MG63 (cell line): ENCODE data around the gene ZGRF1. TPM values are rescaled to one million over a fixed set of nuclear protein-coding genes. Genes with fewer than 3 reads are reported as not detected.
"Not testable (repeated sequence)": the region's sequence is repeated elsewhere in the genome, so short reads cannot be mapped to it uniquely, and the experiment has no call there.

Experiments
- DNase-seq: peaks from one replicate; pipeline ENCODE4 v3.0.0-alpha.2; 2020
- H3K27me3 ChIP-seq: fragments of 250-450 bp; sonication (Bioruptor Pico); 2 replicates; pipeline ENCODE4 v1.5.1; 2020; ENCODE audit warnings: mild to moderate bottlenecking, moderate library complexity
- H3K36me3 ChIP-seq: fragments of 250-450 bp; sonication (Bioruptor Pico); 2 replicates; pipeline ENCODE4 v1.5.1; 2020; ENCODE audit warnings: mild to moderate bottlenecking, moderate library complexity
- H3K4me3 ChIP-seq: fragments of 250-450 bp; sonication (Bioruptor Pico); 2 replicates; pipeline ENCODE4 v1.5.1; 2020; ENCODE audit warnings: mild to moderate bottlenecking, moderate library complexity
- H3K9me3 ChIP-seq: fragments of 250-450 bp; sonication (Bioruptor Pico); 2 replicates; pipeline ENCODE4 v1.5.1; 2020; ENCODE audit warnings: mild to moderate bottlenecking, moderate library complexity
- total RNA-seq: library from RNA; depleted of rRNA; stranded (reverse); fragments of >200 nt; shearing (Covaris generic); gene quantifications from 2 replicates; pipeline ENCODE4 v1.2.3, GENCODE V29; 2014; ENCODE audit warnings: low replicate concordance; rRNA removed

ZGRF1 gene
- total RNA-seq, result 2.5 and 3.3 TPM in 2 replicates

GRCh38 chr4:112636688-112637551 lies at the start of gene ZGRF1, which contains the start of gene LARP7:
ZGRF1 (minus strand) TSS chr4:112636909; CDS start chr4:112633176, 3,733 bp downstream.
LARP7 (plus strand) TSS chr4:112637143; CDS start chr4:112644670, 7,527 bp downstream.
- no peaks in the 10 kb centered on the region for H3K9me3 ChIP-seq
- peak; percentile 95 for DNase-seq
- H3K27me3 ChIP-seq, result no peaks in the 10 kb centered on the region
- no peaks in the 10 kb centered on the region for H3K36me3 ChIP-seq
- peak within 1 kb of the TSS; percentile 83 for H3K4me3 ChIP-seq

GRCh38 chr4:112680996-112681395 lies 44.3 kb upstream of the ZGRF1 start:
- no peaks in the 10 kb centered on the region for H3K36me3 ChIP-seq
- no peaks in the 10 kb centered on the region for H3K27me3 ChIP-seq
- H3K4me3 ChIP-seq, result no peak overlapping the region
- H3K9me3 ChIP-seq, result no peaks in the 10 kb centered on the region
- no peak for DNase-seq

GRCh38 chr4:112677519-112678091 lies 40.9 kb upstream of the ZGRF1 start:
- H3K9me3 ChIP-seq, result no peaks in the 10 kb centered on the region
- H3K27me3 ChIP-seq, result no peaks in the 10 kb centered on the region
- H3K36me3 ChIP-seq, result no peaks in the 10 kb centered on the region
- DNase-seq, result no peak
- no peak overlapping the region for H3K4me3 ChIP-seq

- no peak for DNase-seq
- Histone ChIP-seq H3K9me3 (no peaks in the 10 kb centered on the region), H3K36me3 (no peaks in the 10 kb centered on the region), H3K4me3 (no peak overlapping the region), H3K27me3 (no peaks in the 10 kb centered on the region)
These were observed 37.7 kb upstream of the ZGRF1 start for GRCh38 chr4:112674376-112674775.

GRCh38 chr4:112673686-112674085 lies 37.0 kb upstream of the ZGRF1 start:
- Histone ChIP-seq H3K27me3 (no peaks in the 10 kb centered on the region), H3K4me3 (no peak overlapping the region), H3K36me3 (no peaks in the 10 kb centered on the region), H3K9me3 (no peaks in the 10 kb centered on the region)
- DNase-seq, result no peak

GRCh38 chr4:112673076-112673475 lies 36.4 kb upstream of the ZGRF1 start:
- H3K27me3 ChIP-seq, result no peaks in the 10 kb centered on the region
- no peak for DNase-seq
- no peak overlapping the region for H3K4me3 ChIP-seq
- no peaks in the 10 kb centered on the region for H3K36me3 ChIP-seq
- H3K9me3 ChIP-seq, result no peaks in the 10 kb centered on the region

- DNase-seq, result no peak
- H3K27me3 ChIP-seq, result no peaks in the 10 kb centered on the region
- no peaks in the 10 kb centered on the region for H3K36me3 ChIP-seq
- H3K9me3 ChIP-seq, result no peaks in the 10 kb centered on the region
- H3K4me3 ChIP-seq, result no peak overlapping the region
These were observed 31.4 kb upstream of the ZGRF1 start for GRCh38 chr4:112668131-112668530.

GRCh38 chr4:112664611-112665010 lies 27.9 kb upstream of the ZGRF1 start:
- Histone ChIP-seq H3K36me3 (no peaks in the 10 kb centered on the region), H3K9me3 (no peaks in the 10 kb centered on the region), H3K27me3 (no peaks in the 10 kb centered on the region), H3K4me3 (no peak overlapping the region)
- no peak for DNase-seq

GRCh38 chr4:112656115-112656514 lies 19.4 kb upstream of the ZGRF1 start:
- H3K9me3 ChIP-seq, H3K4me3 ChIP-seq, H3K36me3 ChIP-seq, H3K27me3 ChIP-seq: not testable (repeated sequence)
- DNase-seq, result peak; percentile 7

GRCh38 chr4:112655270-112655669 lies 18.6 kb upstream of the ZGRF1 start:
- DNase-seq, result no peak
- H3K36me3 ChIP-seq, result peaks cover 13% of the 10 kb centered on the region
- H3K27me3 ChIP-seq, result no peaks in the 10 kb centered on the region
- H3K9me3 ChIP-seq, result no peaks in the 10 kb centered on the region
- no peak overlapping the region for H3K4me3 ChIP-seq

GRCh38 chr4:112652216-112652615 lies 15.5 kb upstream of the ZGRF1 start:
- Histone ChIP-seq H3K9me3 (no peaks in the 10 kb centered on the region), H3K36me3 (peaks cover 18% of the 10 kb centered on the region), H3K4me3 (no peak overlapping the region), H3K27me3 (no peaks in the 10 kb centered on the region)
- no peak for DNase-seq

- H3K4me3 ChIP-seq, result no peak overlapping the region
- DNase-seq, result no peak
- H3K27me3 ChIP-seq, result no peaks in the 10 kb centered on the region
- peaks cover 22% of the 10 kb centered on the region for H3K36me3 ChIP-seq
- H3K9me3 ChIP-seq, result no peaks in the 10 kb centered on the region
These were observed 14.9 kb upstream of the ZGRF1 start for GRCh38 chr4:112651641-112652040.

- Histone ChIP-seq H3K36me3 (peaks cover 22% of the 10 kb centered on the region), H3K9me3 (no peaks in the 10 kb centered on the region), H3K27me3 (no peaks in the 10 kb centered on the region), H3K4me3 (no peak overlapping the region)
- DNase-seq, result no peak
These were observed 13.6 kb upstream of the ZGRF1 start for GRCh38 chr4:112650332-112650731.

GRCh38 chr4:112649055-112649408 lies 12.3 kb upstream of the ZGRF1 start:
- H3K27me3 ChIP-seq, result no peaks in the 10 kb centered on the region
- no peaks in the 10 kb centered on the region for H3K9me3 ChIP-seq
- H3K4me3 ChIP-seq, result no peak overlapping the region
- no peak for DNase-seq
- peaks cover 17% of the 10 kb centered on the region for H3K36me3 ChIP-seq

GRCh38 chr4:112648263-112649054 lies 11.8 kb upstream of the ZGRF1 start:
- Histone ChIP-seq H3K27me3 (no peaks in the 10 kb centered on the region), H3K9me3 (no peaks in the 10 kb centered on the region), H3K36me3 (peaks cover 17% of the 10 kb centered on the region), H3K4me3 (no peak overlapping the region)
- DNase-seq, result no peak

GRCh38 chr4:112647785-112648184 lies 11.1 kb upstream of the ZGRF1 start:
- no peaks in the 10 kb centered on the region for H3K27me3 ChIP-seq
- DNase-seq, result no peak
- H3K4me3 ChIP-seq, result no peak overlapping the region
- no peaks in the 10 kb centered on the region for H3K9me3 ChIP-seq
- H3K36me3 ChIP-seq, result peaks cover 17% of the 10 kb centered on the region
